ENCODE data around the gene PDLIM3.

DNA sequence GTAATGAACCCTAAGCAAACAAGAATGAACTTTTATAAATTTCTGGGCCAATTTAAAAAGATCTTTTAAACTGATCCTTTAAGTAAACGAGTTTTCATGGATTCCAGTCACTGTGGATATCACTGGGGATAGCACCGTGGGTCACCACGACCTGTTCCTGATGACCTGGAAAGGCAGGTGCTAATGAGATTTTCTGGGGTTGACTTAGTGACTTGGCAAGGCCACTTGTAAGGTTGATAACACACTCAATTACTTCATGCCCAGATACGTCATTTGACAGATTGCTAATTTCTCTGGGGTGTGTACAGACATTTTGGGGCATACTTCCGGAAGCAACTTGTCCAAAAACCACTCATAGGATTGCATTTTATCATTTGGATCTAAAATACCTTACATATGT is 24.5 kb downstream of the PDLIM3 start:
- no peak for TF ChIP-seq CTCF (IDR thresholded peaks at IDR 0.05; ENCODE audit: insufficient read depth, low read length, poor library complexity, severe bottlenecking)
- no peak for TF ChIP-seq EZH2phosphoT487 (conservative IDR thresholded peaks at IDR 0.05; ENCODE audit: low read length)
